ENCODE results near the gene SHROOM3.

The SHROOM3 gene

DNA sequence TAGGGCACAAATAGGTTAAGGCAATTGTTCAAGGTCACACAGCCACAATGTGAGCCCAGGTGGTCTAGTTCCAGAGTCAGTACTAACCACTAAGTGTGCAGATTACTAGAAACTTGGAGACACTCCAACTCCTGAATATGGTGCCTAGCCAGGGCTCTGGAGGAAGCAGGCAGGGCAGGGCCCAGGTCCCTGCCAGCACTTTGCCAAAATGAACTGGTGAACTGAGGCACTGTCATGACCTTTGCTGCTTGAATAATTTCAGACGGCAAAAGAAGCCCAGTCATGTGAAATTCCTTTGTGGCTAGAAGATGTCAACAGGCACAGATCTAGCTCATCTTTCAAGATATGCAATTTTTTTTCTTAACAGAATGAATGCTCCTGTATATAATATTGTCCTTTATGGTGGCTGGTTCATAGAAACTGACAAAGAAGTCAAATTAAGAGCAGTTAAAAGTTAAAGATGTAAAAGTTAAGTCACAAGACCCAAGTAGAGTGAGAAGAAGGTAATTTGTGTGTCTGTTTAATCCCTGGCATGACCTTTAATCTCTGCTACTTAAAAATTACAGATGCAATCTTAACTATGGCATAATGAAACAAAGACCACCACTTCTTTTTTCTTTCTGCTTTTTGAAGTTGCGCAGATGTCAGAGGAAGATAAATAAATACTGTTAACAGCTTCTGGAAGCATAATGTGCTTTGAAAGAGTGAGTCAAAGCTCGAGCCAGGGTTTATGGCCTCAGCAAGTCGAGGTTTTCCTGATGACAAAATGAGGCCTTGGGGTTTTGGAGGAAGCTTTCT is 54.1 kb downstream of the SHROOM3 start:
- peak in 1 of 2 donors; percentile 13 for DNase-seq (ENCODE audit: low read depth in 2 of 2)
- TF ChIP-seq, protein P1, sequence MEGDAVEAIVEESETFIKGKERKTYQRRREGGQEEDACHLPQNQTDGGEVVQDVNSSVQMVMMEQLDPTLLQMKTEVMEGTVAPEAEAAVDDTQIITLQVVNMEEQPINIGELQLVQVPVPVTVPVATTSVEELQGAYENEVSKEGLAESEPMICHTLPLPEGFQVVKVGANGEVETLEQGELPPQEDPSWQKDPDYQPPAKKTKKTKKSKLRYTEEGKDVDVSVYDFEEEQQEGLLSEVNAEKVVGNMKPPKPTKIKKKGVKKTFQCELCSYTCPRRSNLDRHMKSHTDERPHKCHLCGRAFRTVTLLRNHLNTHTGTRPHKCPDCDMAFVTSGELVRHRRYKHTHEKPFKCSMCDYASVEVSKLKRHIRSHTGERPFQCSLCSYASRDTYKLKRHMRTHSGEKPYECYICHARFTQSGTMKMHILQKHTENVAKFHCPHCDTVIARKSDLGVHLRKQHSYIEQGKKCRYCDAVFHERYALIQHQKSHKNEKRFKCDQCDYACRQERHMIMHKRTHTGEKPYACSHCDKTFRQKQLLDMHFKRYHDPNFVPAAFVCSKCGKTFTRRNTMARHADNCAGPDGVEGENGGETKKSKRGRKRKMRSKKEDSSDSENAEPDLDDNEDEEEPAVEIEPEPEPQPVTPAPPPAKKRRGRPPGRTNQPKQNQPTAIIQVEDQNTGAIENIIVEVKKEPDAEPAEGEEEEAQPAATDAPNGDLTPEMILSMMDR (IDR thresholded peaks at IDR 0.05; ENCODE audit: low read depth, low read length): no peak

GRCh38 chr4:76489686-76490161 is 54.7 kb downstream of the SHROOM3 start:
- H3K4me3 ChIP-seq (replicated peaks in 1 of 2; ENCODE audit: low read depth in 2 of 2, low read length in 2 of 2): no peak overlapping the region
- DNase-seq (ENCODE audit: low read depth in 2 of 2): no peak
- TF ChIP-seq, protein P1 (IDR thresholded peaks at IDR 0.05; ENCODE audit: low read depth, low read length): no peak

More for the DNA sequence above, 54.1 kb downstream of the SHROOM3 start:
- H3K4me3 ChIP-seq (replicated peaks in 1 of 2; ENCODE audit: low read depth in 2 of 2, low read length in 2 of 2): no peak overlapping the region

- no peak overlapping the region for H3K4me3 ChIP-seq (replicated peaks in 1 of 2; ENCODE audit: low read depth in 2 of 2, low read length in 2 of 2)
- TF ChIP-seq, protein P1 (IDR thresholded peaks at IDR 0.05; ENCODE audit: low read depth, low read length): no peak
- DNase-seq (ENCODE audit: low read depth in 2 of 2): no peak
Observed at GRCh38 chr4:76492055-76492454, 57.0 kb downstream of the SHROOM3 start.

- TF ChIP-seq, protein P1 (IDR thresholded peaks at IDR 0.05; ENCODE audit: low read depth, low read length): no peak
Observed at GRCh38 chr4:76494243-76494642, 59.2 kb downstream of the SHROOM3 start.

GRCh38 chr4:76494871-76495590 is 60.0 kb downstream of the SHROOM3 start:
- TF ChIP-seq, protein P1 (IDR thresholded peaks at IDR 0.05; ENCODE audit: low read depth, low read length): no peak
- no peak for DNase-seq (ENCODE audit: low read depth in 2 of 2)
- no peak overlapping the region for H3K4me3 ChIP-seq (replicated peaks in 1 of 2; ENCODE audit: low read depth in 2 of 2, low read length in 2 of 2)

More at GRCh38 chr4:76494243-76494642, 59.2 kb downstream of the SHROOM3 start:
- H3K4me3 ChIP-seq (replicated peaks in 1 of 2; ENCODE audit: low read depth in 2 of 2, low read length in 2 of 2): no peak overlapping the region
- DNase-seq (ENCODE audit: low read depth in 2 of 2): no peak

DNA sequence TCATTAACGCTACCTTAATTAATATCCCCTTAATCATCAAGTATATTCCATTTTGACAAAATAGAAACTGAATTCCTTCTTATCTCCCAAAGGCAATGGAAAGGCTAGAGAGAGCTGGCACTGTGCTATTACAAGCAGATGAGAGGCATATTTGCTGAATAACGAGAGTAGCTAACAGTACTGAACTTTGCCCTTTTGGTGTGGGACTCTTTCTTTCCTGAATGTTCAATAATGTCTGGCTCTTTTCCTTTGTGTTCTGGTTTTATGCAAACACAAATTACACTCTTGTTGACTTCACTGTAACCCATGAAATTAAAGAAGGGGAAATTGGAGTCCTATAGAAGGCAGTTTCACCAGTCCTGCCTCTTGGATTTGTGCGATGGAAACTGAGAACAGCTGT is 63.5 kb downstream of the SHROOM3 start:
- peak in 1 of 2 donors; percentile 19 for DNase-seq (ENCODE audit: low read depth in 2 of 2)
- TF ChIP-seq, protein P1 (IDR thresholded peaks at IDR 0.05; ENCODE audit: low read depth, low read length): no peak
- no peak overlapping the region for H3K4me3 ChIP-seq (replicated peaks in 1 of 2; ENCODE audit: low read depth in 2 of 2, low read length in 2 of 2)
